H1 (cell line): Measurements from ENCODE around the gene YIF1B.

ENCODE experiments used
- ASH2L ChIP-seq: fragments of 200-600, 300-600 bp; sonication (generic); IDR thresholded peaks from one replicate; pipeline ENCODE4 v1.7.1; 2017; ENCODE audit warnings: low read length
- CHD1 ChIP-seq: IDR thresholded peaks from 2 replicates; pipeline ENCODE4 v1.6.1; 2012; ENCODE audit warnings: low read depth, low read length, improper control_type of control experiment
- CHD2 ChIP-seq: IDR thresholded peaks from 2 replicates; pipeline ENCODE4 v1.6.1; 2012; ENCODE audit warnings: low read length, improper control_type of control experiment
- EP300 ChIP-seq, 2 experiments: IDR thresholded peaks; 1 replicate in 1 of 2; 2 replicates in 1 of 2; pipeline ENCODE4 v1.6.1; 2011 to 2012; ENCODE audit warnings: low read depth in 2 of 2, low read length in 2 of 2, mild to moderate bottlenecking in 2 of 2, borderline replicate concordance in 1 of 2, inconsistent platforms in 1 of 2, moderate library complexity in 1 of 2
- JUN ChIP-seq: IDR thresholded peaks from 2 replicates; pipeline ENCODE4 v1.6.1; 2011; ENCODE audit warnings: low read depth, mild to moderate bottlenecking, improper control_type of control experiment, low read length
- JUND ChIP-seq: IDR thresholded peaks from 2 replicates; pipeline ENCODE4 v1.6.1; 2011; ENCODE audit warnings: mild to moderate bottlenecking, improper control_type of control experiment, low read length
- POLR2AphosphoS5 ChIP-seq: IDR thresholded peaks from 2 replicates; pipeline ENCODE4 v1.6.1; 2011; ENCODE audit warnings: low read depth, low read length
- SRF ChIP-seq: IDR thresholded peaks from 2 replicates; pipeline ENCODE4 v1.6.1; 2011; ENCODE audit warnings: mild to moderate bottlenecking, low read depth, low read length, moderate library complexity
- TAF1 ChIP-seq: IDR thresholded peaks from 2 replicates; pipeline ENCODE4 v1.6.1; 2011; ENCODE audit warnings: mild to moderate bottlenecking, low read depth, low read length
- USF2 ChIP-seq: IDR thresholded peaks from 2 replicates; pipeline ENCODE4 v1.6.1; 2011; ENCODE audit warnings: low read length, improper control_type of control experiment
- YY1 ChIP-seq: IDR thresholded peaks from 2 replicates; pipeline ENCODE4 v1.6.1; 2011; ENCODE audit warnings: low read depth, mild to moderate bottlenecking, low read length
- ZNF274 ChIP-seq: IDR thresholded peaks from 2 replicates; pipeline ENCODE4 v1.7.0; 2012; ENCODE audit warnings: low read length, borderline replicate concordance; ENCODE audit errors: extremely low read depth
- TF ChIP-seq, protein P1 (sequence below), 3 experiments: IDR thresholded peaks; 1 replicate in 2 of 3; 2 replicates in 1 of 3; pipeline versions ENCODE4 v1.5.1 to v1.6.1; 2011; ENCODE audit warnings: low read length in 3 of 3, mild to moderate bottlenecking in 3 of 3, inconsistent platforms in 2 of 3, low read depth in 1 of 3, moderate library complexity in 1 of 3; ENCODE audit not compliant: insufficient read depth in 1 of 3; ENCODE audit errors: control extremely low read depth in 1 of 3
- TF ChIP-seq, protein P2 (sequence below): IDR thresholded peaks from 2 replicates; pipeline ENCODE4 v1.6.1; 2011; ENCODE audit warnings: low read depth, mild to moderate bottlenecking, low read length; ENCODE audit not compliant: insufficient read depth

DNA sequence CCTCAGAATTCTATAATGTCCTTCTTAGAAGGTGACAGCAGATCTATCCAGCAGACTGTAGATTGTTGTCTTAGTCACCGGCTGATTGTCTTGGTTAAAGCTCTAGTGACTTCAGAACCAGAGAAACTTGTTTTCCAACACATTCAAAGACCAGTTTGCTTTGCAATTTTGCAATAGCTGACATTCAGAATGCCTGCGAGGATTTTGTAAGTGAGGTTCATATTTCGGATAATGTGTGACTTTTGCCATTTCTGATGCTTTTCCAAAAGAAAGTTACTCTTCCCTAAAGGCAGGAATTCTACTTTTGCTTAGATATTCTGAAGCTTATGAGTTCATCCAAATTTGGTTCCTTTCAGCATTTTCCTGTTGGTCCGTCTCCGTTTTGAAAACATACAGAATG is 38.2 kb downstream of the YIF1B start:
- TF ChIP-seq POLR2AphosphoS5 (no peak), EP300 (IDR thresholded peaks at IDR 0.05; ENCODE audit: borderline replicate concordance in 1 of 2, low read depth in 2 of 2, low read length in 2 of 2) (no peak), USF2 (no peak), ASH2L (no peak), CHD2 (no peak), JUN (no peak), YY1 (no peak), CHD1 (no peak), JUND (no peak), SRF (no peak), TAF1 (no peak), ZNF274 (no peak)
- TF ChIP-seq, protein P1, sequence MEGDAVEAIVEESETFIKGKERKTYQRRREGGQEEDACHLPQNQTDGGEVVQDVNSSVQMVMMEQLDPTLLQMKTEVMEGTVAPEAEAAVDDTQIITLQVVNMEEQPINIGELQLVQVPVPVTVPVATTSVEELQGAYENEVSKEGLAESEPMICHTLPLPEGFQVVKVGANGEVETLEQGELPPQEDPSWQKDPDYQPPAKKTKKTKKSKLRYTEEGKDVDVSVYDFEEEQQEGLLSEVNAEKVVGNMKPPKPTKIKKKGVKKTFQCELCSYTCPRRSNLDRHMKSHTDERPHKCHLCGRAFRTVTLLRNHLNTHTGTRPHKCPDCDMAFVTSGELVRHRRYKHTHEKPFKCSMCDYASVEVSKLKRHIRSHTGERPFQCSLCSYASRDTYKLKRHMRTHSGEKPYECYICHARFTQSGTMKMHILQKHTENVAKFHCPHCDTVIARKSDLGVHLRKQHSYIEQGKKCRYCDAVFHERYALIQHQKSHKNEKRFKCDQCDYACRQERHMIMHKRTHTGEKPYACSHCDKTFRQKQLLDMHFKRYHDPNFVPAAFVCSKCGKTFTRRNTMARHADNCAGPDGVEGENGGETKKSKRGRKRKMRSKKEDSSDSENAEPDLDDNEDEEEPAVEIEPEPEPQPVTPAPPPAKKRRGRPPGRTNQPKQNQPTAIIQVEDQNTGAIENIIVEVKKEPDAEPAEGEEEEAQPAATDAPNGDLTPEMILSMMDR (IDR thresholded peaks at IDR 0.05; ENCODE audit: control extremely low read depth in 1 of 3, insufficient read depth in 1 of 3, low read depth in 1 of 3, low read length in 3 of 3), result no peak
- TF ChIP-seq, protein P2, sequence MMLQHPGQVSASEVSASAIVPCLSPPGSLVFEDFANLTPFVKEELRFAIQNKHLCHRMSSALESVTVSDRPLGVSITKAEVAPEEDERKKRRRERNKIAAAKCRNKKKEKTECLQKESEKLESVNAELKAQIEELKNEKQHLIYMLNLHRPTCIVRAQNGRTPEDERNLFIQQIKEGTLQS, result no peak
